GM23248 (cell line): ENCODE results near the gene CCDC186.

ENCODE experiments used
- EZH2 ChIP-seq: fragments of 200-600 bp; sonication (generic); IDR thresholded peaks from 2 replicates; pipeline ENCODE4 v1.6.1; 2018; ENCODE audit warnings: antibody characterized with exemption, mild to moderate bottlenecking; ENCODE audit not compliant: insufficient read depth, poor library complexity, severe bottlenecking
- EZH2phosphoT487 ChIP-seq: fragments of 200-600 bp; sonication (generic); IDR thresholded peaks from 2 replicates; pipeline ENCODE4 v1.6.1; 2018; ENCODE audit warnings: antibody characterized with exemption, moderate library complexity, mild to moderate bottlenecking, low read depth; ENCODE audit not compliant: insufficient read depth

DNA sequence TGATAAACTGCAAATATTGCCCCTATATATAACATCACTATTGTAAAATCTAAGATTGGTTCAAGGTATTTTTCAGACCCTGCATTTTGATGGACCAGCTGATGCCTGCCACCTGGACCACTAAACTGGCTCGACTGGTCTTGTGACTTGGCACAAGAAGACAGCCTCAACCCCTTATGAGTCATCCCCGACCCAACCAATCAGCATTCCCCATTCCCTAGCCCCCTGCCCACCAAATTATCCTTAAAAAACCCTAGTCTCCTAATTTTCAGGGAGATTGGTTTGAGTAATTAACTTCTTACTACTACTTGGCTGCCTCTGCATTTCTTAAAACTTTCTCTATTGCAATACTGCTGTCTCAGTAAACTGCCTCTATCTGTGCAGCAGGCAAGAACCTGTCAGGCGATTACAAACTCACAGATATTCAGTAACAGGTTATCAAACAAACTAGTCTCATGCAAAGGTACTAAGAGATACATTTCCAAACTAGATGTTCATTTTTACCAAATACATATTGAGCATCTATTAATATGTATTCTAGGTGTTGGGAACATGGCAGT lies 5.5 kb downstream of the CCDC186 start:
- TF ChIP-seq EZH2 (no peak), EZH2phosphoT487 (no peak)
